GM10248 (cell line): ENCODE data around the gene AK4.

Experiments
- CTCF ChIA-PET: fragments of 300-600 bp; sonication (Branson Sonifier 250); formaldehyde crosslinking; extraction: SDS; loops from one replicate; lab custom pipeline; 2021; ENCODE audit warnings: antibody characterized with exemption; lab: Yijun Ruan, JAX
- POLR2A ChIA-PET: fragments of 350-650 bp; sonication (Branson Sonifier 250); formaldehyde crosslinking; extraction: SDS; loops from one replicate; lab custom pipeline; 2020; ENCODE audit warnings: antibody characterized with exemption; lab: Yijun Ruan, JAX
- DNase-seq: peaks from one replicate; pipeline ENCODE4 v3.0.0; 2012; ENCODE audit errors: extremely low spot score
- TF ChIP-seq, protein P1 (sequence below): IDR thresholded peaks from 2 replicates; pipeline ENCODE4 v1.5.1; 2012; ENCODE audit warnings: mild to moderate bottlenecking, low read depth; ENCODE audit errors: extremely low read depth, missing control alignments, control extremely low read depth

Gene AK4

DNA sequence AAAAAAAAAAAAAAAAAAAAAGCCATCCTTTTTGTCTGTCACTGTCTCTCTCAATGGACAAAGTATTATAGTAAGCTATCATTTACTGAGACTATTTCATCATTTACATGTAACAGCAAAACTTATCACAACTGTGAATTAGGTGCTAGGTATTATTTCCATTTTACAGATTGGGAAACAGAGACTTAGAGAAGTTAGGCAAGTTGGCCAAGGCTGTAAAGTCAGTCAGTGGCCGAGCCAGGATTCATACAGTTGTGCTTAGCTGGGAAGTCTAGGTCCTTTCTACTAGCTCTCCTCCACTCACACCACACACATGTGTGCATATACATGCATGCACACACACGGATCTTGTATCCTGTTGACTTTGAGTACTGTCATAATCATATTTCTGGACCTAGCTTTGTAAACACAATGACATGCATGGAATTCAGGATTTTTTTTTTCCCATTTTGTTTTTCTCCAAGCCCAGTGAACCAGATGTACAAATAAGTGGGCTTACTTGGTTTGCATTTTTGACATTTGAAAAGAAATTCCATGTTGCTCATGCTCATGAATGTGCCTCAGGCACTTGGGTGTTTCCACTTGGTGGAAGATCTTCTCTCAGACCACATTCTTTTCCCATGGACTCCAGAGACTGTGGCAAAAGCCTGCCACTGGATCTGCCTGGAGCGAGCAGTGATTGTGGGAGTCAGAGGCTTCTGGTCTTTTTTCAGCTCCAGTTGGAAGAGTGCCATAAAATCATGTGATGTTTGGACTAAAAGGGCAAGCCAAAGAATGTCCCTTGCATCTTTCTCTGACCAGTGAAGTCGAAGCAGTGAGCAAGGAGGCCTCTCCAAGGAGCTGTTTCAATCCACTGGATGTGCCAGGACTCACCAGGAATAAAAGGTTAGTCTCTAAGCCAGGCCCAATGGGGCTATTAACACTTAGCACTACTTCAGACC lies 99.7 kb downstream of the AK4 start:
- ChIA-PET POLR2A (no interaction called here), CTCF (interaction anchor here (0.8 to 2.7 kb wide), 6 partner anchors 10 to 39 kb away, joined by 3 to 9 read pairs (median 4); no protein-coding TSS in a partner anchor)
- DNase-seq, result no peak

DNA sequence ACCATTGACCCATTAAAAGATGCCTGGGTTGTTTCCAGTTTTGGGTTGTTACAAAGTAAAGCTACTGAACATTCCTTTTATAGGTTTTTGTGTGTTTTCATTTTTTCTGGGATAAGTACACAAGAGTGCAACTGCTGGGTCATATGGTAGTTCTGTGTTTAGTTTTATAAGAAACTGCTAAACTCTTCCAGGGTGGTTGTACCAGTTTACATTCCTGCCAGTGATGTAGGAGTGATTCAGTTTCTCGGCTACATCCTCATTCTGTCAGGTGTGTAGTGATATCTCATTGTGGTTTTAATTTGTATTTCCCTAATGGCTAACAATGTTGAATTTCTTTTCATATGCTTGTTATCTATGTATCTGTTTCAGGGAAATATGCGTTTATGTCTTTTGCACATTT lies 102.8 kb downstream of the AK4 start:
- ChIA-PET POLR2A (interaction anchor here (0.6 kb wide), 1 partner anchor 44 kb away, joined by 3 read pairs; no protein-coding TSS in a partner anchor), CTCF (interaction anchor here (1.1 to 2.7 kb wide), 2 partner anchors 14 to 36 kb away, joined by 3 to 9 read pairs; no protein-coding TSS in a partner anchor)
- TF ChIP-seq, protein P1, sequence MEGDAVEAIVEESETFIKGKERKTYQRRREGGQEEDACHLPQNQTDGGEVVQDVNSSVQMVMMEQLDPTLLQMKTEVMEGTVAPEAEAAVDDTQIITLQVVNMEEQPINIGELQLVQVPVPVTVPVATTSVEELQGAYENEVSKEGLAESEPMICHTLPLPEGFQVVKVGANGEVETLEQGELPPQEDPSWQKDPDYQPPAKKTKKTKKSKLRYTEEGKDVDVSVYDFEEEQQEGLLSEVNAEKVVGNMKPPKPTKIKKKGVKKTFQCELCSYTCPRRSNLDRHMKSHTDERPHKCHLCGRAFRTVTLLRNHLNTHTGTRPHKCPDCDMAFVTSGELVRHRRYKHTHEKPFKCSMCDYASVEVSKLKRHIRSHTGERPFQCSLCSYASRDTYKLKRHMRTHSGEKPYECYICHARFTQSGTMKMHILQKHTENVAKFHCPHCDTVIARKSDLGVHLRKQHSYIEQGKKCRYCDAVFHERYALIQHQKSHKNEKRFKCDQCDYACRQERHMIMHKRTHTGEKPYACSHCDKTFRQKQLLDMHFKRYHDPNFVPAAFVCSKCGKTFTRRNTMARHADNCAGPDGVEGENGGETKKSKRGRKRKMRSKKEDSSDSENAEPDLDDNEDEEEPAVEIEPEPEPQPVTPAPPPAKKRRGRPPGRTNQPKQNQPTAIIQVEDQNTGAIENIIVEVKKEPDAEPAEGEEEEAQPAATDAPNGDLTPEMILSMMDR, result no peak
- no peak for DNase-seq

More for the DNA sequence above, 99.7 kb downstream of the AK4 start:
- TF ChIP-seq, protein P1, result no peak

DNA sequence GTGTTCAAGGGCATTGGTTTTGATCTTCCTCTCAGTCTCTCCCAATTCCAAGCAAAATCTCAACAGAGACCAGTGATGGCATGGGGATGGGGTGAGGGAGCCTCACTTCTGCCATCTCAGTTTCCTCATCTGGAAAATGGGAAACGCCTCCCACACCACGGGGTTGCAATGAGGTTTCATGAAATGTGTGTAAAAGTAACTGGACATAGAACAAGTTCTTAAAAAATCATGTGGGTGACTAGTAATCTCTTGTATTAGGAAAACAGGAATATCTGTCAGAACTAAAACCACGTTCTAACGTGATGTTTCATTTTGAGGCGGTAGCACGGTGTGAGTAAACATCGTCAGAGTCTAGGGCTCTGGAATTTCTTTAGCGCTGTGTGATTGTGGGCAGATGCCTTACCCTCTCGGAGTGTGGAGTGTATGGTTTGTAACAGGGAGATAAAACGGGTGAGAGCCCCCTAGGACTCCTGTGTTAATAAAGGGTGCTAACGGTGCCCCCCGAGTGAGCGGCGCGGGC lies 105.9 kb downstream of the AK4 start:
- DNase-seq, result no peak
- ChIA-PET POLR2A (interaction anchor here (0.5 kb wide), 1 partner anchor 263 kb away, joined by 3 read pairs; no protein-coding TSS in a partner anchor), CTCF (interaction anchor here (0.8 to 2.8 kb wide), 8 partner anchors 12 to 433 kb away, joined by 3 to 8 read pairs (median 4); no protein-coding TSS in a partner anchor)
- TF ChIP-seq, protein P1, result no peak

DNA sequence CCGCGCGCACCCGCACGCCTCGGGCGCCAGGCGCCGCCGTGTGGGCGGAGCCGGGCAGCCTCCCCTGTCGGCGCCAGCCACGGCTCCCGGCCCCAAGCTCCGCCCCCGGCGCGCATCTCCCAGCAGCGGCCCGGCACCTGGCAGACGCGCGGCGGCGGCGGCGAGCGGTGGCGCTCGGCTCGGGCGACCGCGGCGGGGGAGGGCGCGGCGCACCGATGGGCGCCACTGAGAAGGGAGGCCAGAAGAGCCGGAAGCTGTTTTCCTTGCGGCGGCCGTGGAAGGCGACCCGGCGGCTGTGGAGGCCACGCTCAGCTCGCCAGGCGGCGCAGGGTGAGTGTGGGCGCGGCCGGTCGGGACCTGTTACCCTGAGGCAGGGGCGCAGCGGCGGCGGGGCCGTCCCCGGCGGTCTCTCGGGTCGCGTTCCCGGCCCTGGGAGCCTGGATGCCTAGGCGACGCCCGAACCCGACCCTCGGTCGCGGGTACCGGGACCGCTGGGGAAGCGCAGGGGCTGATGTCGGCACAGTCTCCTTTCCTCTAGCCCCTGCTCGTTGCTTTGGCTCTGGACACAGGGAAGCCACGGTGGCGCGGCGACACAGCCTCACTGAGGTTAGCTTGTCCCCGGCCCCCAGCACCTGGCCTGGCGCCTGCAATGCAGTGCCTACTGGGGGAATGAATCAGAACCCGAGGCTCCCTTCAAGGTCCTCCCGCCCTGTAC lies 106.5 kb downstream of the AK4 start:
- ChIA-PET CTCF (interaction anchor here (0.8 to 2.8 kb wide), 7 partner anchors 9 to 169 kb away, joined by 3 to 8 read pairs (median 4); no protein-coding TSS in a partner anchor), POLR2A (interaction anchor here (0.5 kb wide), 1 partner anchor 264 kb away, joined by 3 read pairs; no protein-coding TSS in a partner anchor)
- TF ChIP-seq, protein P1, result no peak
- DNase-seq, result peak; percentile 92

DNA sequence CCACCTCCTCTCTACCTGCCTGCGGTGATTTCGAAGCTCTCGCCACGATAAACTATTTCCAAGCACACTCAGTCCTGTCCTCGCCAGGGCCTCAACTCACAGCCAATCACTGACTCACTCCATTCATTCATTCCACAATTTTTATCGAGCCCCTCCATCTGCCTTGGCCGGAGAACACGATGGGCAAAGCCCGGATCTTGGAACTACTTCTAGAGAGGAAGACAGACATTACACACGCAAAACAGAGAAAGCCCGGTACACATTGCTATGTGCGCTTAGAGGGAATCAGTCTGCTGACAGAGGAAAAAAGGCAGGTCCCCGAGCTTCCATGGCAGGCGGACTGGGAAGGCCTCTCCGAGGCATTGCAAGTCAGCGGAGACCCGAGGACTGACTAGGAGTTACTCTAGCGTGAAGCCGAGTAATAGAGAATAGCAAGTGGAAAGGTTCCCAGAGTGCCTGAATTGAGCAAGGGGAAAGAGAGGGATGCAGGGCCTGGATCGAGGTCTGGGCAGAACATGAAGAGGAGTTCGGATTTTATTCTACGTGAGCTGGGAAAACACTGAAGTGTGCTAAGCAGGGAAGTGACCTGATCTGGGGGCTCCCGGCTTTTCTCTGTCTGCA lies 107.1 kb downstream of the AK4 start:
- TF ChIP-seq, protein P1, result no peak
- CTCF ChIA-PET, result interaction anchor here (0.8 to 2.8 kb wide), 6 partner anchors 8 to 51 kb away, joined by 3 to 8 read pairs (median 4); no protein-coding TSS in a partner anchor
- no peak for DNase-seq
- POLR2A ChIA-PET, result no interaction called here
